ENCODE data around the gene NAGLU.

The NAGLU gene

DNA sequence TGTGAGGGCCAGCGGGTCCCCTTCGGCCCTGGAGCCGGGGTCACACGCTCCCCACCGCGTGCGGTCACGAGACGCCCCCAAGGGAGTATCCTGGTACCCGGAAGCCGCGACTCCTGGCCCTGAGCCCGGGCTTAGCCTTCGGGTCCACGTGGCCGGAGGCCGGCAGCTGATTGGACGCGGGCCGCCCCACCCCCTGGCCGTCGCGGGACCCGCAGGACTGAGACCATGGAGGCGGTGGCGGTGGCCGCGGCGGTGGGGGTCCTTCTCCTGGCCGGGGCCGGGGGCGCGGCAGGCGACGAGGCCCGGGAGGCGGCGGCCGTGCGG is at the start of gene NAGLU:
TSS of gene NAGLU (plus strand) at position 194 of the 324 bp plus-strand sequence. CDS start at position 226, 32 bp downstream.
- DNase-seq (ENCODE audit: low spot score): peak; percentile 95

GRCh38 chr17:42488032-42488431 is 48.0 kb upstream of the NAGLU start:
- DNase-seq (ENCODE audit: low spot score): no peak

- DNase-seq (ENCODE audit: low spot score): no peak
Observed at GRCh38 chr17:42493319-42493718, 42.7 kb upstream of the NAGLU start.

DNA sequence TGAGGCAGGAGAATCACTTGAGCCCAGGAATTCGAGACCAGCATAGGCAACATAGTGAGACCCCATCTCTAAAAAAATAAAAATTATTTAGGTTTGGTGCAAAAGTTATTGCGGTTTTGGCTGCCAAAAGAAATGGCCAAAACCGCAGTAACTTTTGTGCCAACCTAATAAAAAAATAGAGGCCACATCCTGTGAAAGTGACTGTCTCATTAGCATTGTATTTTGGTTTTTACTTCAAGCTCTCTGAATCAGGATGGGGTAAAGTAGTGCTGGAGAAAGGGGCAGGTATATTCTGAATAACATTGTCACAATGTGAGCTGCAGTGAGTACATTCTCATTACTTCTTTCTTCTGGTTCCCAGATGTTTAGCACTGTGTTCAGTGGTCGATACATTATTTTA is 41.4 kb upstream of the NAGLU start:
- no peak for DNase-seq (ENCODE audit: low spot score)

GRCh38 chr17:42498828-42499227 is 37.2 kb upstream of the NAGLU start:
- DNase-seq (ENCODE audit: low spot score): no peak

DNA sequence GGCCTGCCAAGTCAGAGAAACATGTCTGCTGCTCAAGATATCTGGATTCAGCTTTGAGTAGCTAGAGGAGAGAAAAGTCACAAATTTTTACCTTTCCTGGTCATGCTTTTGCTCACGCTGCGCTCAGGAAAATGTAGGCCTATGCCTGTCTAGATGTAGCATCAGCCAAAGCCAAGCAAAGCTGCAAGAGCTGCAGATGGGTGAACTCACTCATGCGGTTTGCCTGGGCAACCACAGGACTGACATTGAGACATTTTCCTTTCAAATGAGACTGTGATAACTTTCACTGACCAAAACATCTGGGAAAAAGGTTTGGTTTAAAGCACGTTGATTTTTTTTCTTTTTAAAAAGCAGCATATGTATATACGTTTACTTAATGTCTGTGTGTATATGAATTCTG is 34.0 kb upstream of the NAGLU start:
- DNase-seq (ENCODE audit: low spot score): no peak

DNA sequence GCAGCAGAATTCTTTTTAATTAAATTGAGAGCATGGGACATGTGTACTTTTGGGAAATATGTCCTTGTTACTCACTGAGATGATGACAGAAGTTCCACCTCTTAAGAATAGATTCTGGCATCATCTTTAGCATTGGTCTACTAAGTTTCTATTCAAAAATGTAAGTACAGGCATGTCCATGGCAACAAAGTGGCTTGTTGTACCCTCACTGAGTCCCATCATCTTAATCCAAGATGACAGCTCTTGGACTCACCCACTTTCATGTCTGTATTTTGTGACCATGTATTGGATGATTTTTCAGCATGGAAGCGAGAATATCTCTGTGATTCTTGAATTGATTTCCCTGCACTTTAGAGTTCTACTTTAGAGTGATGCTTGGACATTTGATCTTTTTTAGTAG is 33.1 kb upstream of the NAGLU start:
- DNase-seq (ENCODE audit: low spot score): no peak

- no peak for DNase-seq (ENCODE audit: low spot score)
Observed at GRCh38 chr17:42507671-42508070, 28.4 kb upstream of the NAGLU start.

GRCh38 chr17:42508426-42509165 is 27.4 kb upstream of the NAGLU start:
- DNase-seq (ENCODE audit: low spot score): no peak

GRCh38 chr17:42509409-42509808 is 26.6 kb upstream of the NAGLU start:
- DNase-seq (ENCODE audit: low spot score): no peak

DNA sequence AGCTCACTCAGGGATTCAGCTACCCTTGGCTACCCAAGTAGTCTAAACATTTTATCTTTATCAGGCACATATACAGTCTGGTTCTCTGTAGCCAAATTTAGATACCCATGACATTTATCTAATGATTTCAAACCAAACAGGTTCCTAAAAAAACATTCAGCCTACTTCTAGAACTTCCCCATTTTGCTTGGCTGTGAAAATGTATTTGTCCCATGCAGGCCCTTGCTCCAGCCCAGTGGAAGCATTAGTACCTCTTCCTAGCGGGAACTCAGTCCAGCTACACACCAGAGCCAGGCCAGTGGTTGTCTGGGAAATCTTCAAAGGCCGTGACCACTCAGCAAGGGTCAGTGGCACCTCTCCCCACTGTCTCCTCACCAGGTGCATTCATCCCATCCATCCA is 26.2 kb upstream of the NAGLU start:
- DNase-seq (ENCODE audit: low spot score): no peak

GRCh38 chr17:42512246-42512645 is 23.8 kb upstream of the NAGLU start:
- DNase-seq (ENCODE audit: low spot score): no peak

DNA sequence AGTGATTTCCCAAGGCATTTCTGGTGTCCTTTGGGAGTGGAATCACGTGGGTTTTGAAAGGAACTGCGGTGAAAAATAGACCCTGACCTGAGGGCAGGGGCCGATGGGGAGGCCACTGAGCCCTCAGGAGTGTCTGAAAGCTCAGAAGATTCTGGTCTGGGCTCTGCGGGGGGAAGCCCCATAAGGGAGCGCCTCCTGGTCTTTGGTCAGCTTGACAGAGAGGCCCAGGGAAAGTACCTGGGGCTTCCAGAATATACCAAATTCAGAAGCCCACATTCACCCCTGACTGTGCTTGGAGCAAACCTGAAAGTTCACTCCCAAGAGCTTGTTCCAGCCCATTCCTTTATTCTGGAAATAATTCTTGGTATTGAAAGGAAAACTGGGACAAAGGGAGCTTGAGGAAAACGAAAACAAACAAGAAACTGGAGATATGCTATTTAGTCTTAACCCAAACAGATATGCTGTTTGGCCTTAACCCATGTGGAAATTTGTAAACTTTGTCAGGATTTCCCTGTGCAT is 23.2 kb upstream of the NAGLU start:
- DNase-seq (ENCODE audit: low spot score): no peak

GRCh38 chr17:42513686-42514085 is 22.4 kb upstream of the NAGLU start:
- no peak for DNase-seq (ENCODE audit: low spot score)

- no peak for DNase-seq (ENCODE audit: low spot score)
Observed at GRCh38 chr17:42514279-42514678, 21.8 kb upstream of the NAGLU start.

DNA sequence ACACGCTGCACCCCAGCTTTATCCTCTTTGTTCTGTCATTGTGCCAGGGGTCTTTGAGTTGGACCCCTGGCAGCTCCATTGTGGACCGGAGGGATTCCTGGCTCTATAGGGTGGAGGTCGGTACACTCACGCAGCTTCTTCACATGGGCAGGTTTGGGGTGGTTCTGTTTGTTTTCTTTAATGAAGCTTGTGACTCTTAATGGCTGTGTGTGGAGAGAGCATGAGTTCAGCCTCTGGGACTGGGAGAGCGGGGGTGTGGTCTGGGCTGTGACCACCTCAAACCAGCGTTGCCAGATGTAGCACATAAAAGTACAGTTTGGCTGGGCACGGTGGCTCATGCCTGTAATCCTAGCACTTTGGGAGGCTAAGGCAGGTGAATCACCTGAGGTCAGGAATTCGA is 21.2 kb upstream of the NAGLU start:
- DNase-seq (ENCODE audit: low spot score): no peak

GRCh38 chr17:42517516-42517915 is 18.5 kb upstream of the NAGLU start:
- peak; percentile 82 for DNase-seq (ENCODE audit: low spot score)

DNA sequence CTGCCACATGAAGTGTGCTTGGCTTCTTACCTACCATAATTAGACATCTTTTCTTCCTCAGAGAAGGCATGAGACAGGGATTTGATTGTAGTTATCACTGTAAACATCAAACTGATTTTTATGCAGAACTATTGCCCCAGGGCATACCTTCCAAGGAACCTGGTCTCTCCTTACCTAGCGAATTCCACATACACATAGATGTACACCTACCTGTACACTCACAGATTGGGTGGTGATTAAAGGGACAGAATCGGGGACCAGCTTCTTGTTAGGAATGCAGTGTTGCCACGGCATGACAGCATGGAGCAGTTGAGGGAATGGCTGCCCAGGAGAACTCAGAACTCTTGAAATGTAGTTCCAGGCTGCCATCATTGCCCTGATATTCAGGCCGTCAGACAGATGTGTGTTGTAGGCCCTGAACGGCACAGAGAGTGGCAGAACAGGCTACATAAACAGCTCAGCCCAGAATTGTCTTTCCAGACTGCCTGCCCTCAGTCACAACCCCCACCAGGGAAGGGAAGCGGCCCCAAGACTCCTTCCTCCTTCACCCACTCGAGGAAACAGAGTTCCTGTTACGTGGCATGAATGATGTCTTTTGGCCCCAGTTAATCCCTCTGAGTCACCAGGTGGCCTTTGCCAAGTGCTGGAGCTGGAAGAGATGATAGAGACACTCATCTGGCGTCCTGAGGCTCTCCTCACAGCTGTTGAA is 17.8 kb upstream of the NAGLU start:
- DNase-seq (ENCODE audit: low spot score): no peak

- no peak for DNase-seq (ENCODE audit: low spot score)
Observed at GRCh38 chr17:42518755-42519545, 17.1 kb upstream of the NAGLU start.

DNA sequence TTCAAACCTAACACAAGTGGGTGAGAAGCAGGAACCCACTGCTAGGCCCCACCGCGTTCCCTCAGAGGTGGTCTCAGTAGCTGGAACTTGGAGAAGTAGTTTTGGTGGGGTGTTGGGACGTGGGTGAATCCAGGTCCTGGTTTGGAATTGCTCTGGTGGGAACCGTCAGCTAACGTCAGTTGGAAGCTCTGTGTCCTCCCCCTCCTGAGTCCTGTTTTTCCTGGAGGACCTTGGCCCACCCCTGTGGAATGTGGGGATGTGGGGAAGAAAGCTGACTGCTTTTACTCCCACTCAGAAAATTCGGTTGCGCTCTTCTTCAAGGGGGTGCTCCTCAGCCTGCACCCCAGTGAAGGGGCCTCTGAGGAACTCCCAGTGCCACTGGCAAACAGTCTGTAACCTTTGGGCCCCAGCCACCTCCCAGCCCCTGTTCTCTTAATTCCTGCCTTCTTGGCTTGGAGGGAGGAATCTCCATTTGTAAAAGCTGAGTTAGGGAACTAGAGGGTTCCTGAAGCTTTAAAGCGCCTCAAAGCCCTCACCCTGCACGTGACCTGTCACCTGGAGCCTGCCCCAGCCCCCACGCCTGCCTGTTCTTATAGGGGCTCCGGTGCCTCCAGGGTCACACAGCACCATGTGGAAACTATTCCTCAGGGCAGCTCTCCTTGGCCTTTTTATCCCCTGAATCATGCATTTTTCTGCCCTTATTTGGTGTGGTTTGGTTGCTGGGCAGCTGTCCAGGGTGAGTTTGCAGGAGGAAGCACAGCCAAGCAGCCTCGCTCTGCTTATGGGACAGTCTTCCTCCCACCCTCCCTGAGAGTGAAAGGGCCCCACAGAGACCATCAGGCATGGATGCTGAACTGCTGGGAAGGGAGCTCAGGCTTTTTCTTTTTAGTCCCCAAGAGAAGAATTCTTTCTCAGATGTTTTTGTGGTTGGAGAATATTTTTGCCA is 16.2 kb upstream of the NAGLU start:
- no peak for DNase-seq (ENCODE audit: low spot score)

DNA sequence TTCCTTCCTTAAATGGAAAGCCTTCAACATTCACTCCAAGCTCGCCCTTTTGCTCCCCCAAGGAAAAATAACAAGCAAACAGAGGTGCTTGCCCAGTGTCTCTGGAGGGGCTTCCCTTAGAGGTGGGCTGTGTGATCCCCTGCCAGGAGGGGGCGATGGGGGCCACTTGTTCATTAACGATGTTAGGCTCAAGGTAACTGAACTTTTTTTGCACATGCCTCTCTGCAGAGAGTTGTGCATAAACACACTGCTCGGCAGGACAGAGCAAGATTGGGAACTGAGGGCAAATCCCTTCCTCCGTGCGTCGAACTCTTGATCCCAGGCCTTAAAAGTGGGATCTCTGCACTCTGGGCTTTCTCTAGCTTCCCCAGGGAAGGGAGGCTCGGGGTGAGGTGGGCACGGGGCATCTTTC is 15.5 kb upstream of the NAGLU start:
- DNase-seq (ENCODE audit: low spot score): peak; percentile 62

DNA sequence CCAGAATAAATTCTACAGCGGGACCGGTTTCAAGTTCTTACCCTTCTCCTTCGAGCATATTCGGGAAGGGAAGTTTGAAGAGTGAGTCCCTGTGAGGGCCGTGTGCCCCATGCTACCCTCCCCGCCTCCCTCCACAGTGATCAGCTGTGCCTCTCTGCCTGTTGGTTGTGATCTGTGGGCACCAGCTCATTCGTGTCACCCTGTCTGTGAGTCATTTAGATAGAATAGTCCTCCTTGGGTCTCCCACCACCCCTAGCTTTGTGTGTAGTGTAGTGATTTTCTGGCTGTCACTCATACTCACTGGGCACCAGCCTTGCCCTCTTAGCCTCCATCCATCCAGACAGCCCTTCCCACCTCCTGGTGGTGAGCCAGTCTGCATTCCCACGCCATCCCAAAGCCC is 15.0 kb upstream of the NAGLU start:
- no peak for DNase-seq (ENCODE audit: low spot score)

Measured in NAMALWA (cell line).